ENCODE data around the gene EIF3M. TPM values are rescaled to one million over a fixed set of nuclear protein-coding genes. Genes with fewer than 3 reads are reported as not detected.
"Not testable (repeated sequence)": the region's sequence is repeated elsewhere in the genome, so short reads cannot be mapped to it uniquely, and the experiment has no call there.

Gene EIF3M
- total RNA-seq, 1 experiment from 2014 or later: 305 TPM

- DNase-seq (ENCODE audit: low spot score): not testable (repeated sequence)
Measured at GRCh38 chr11:32596114-32596513, 12.5 kb downstream of the EIF3M start.

- DNase-seq (ENCODE audit: low spot score): no peak
Measured at GRCh38 chr11:32597921-32598320, 14.3 kb downstream of the EIF3M start.

- no peak for DNase-seq (ENCODE audit: low spot score)
Measured at GRCh38 chr11:32602657-32603415, 19.2 kb downstream of the EIF3M start.

GRCh38 chr11:32606220-32606619, 22.6 kb downstream of the EIF3M start:
- no peak for DNase-seq (ENCODE audit: low spot score)

- DNase-seq (ENCODE audit: low spot score): not testable (repeated sequence)
Measured at GRCh38 chr11:32608826-32609225, 25.2 kb downstream of the EIF3M start.

GRCh38 chr11:32610797-32611352, 27.2 kb downstream of the EIF3M start:
- DNase-seq (ENCODE audit: low spot score): no peak

GRCh38 chr11:32613500-32614151, 30.0 kb downstream of the EIF3M start:
- no peak for DNase-seq (ENCODE audit: low spot score)

GRCh38 chr11:32615422-32615821, 31.8 kb downstream of the EIF3M start:
- DNase-seq (ENCODE audit: low spot score): no peak

- no peak for DNase-seq (ENCODE audit: low spot score)
Measured at GRCh38 chr11:32616903-32617302, 33.3 kb downstream of the EIF3M start.

- DNase-seq (ENCODE audit: low spot score): peak; percentile 7
Measured at GRCh38 chr11:32630844-32631243, 47.2 kb downstream of the EIF3M start.

GRCh38 chr11:32635819-32636218, 52.2 kb downstream of the EIF3M start:
- no peak for DNase-seq (ENCODE audit: low spot score)

- no peak for DNase-seq (ENCODE audit: low spot score)
Measured at GRCh38 chr11:32641361-32641760, 57.7 kb downstream of the EIF3M start.

- DNase-seq (ENCODE audit: low spot score): no peak
Measured at GRCh38 chr11:32643526-32643925, 59.9 kb downstream of the EIF3M start.

Other genes starting within 250 kb of the EIF3M start
- gene WT1, start 148.3 kb upstream of the EIF3M start, total RNA-seq (2014; rRNA removed; shearing (Covaris generic)): not detected in 2 replicates
- not detected in 2 replicates for gene CCDC73, start 210.8 kb downstream of the EIF3M start, total RNA-seq (2014; rRNA removed; shearing (Covaris generic))
- gene PRRG4, start 246.1 kb downstream of the EIF3M start, total RNA-seq (2014; rRNA removed; shearing (Covaris generic)): 4.3 and 4.8 TPM in 2 replicates

Data from HT-29 (cell line).